ENCODE measurements around the gene PTPRD.

PTPRD gene

DNA sequence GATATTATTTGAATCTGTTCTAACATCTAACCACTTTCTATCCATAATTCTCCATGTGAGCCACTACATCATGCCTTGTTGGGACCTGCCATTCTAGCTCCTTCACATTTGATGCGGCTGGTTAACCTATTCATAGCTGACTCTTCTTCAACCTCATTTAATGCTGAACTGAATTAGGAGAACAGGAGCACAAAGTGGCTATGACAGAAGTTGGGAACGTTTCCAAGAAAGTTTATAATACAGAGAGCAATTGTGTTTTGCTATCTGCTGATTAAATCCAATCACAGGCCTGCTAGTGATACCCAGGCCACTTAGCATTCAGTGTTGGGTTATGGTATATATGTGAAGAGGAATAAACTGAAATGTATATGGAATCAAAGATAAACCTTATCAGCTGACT lies 440.3 kb downstream of the PTPRD start:
- no peak for DNase-seq (ENCODE audit: low read depth)

DNA sequence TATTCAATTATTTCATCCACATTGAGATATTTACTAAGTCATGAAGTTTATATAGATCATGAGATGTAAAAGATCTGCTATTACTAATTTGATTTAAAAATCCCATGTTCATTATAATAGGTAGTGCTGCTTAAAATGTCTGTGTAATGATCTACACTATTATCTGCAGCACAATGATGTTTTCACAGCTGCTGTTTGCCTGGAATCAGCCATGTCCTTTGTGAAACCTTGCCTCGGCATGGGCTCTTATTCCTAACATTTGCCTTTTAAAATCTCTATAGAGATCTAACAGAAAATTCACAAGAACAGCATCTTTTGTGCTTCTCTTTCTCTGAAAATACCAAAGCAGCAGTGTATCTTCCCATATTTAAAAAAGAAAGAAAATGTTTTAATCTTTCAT lies 444.6 kb downstream of the PTPRD start:
- DNase-seq (ENCODE audit: low read depth), result no peak

DNA sequence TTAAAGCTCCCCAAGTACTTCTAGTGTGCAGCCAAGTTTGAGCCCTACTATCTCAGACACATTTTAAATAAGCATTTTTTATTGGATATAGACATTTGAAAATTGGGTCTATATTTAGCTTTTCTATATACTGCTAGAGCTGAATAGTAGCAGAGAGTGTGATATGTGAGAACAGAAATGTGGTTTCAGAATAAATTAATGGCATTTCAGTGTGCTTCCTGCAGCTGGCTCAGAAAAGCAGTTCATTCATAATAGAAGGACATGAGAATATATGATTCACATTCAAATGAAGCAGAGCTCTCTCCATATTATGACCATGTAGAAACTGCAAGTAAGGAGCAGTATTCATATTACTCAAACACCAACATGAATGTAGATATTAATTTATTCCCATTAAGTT lies 464.0 kb downstream of the PTPRD start:
- DNase-seq (ENCODE audit: low read depth), result no peak

DNA sequence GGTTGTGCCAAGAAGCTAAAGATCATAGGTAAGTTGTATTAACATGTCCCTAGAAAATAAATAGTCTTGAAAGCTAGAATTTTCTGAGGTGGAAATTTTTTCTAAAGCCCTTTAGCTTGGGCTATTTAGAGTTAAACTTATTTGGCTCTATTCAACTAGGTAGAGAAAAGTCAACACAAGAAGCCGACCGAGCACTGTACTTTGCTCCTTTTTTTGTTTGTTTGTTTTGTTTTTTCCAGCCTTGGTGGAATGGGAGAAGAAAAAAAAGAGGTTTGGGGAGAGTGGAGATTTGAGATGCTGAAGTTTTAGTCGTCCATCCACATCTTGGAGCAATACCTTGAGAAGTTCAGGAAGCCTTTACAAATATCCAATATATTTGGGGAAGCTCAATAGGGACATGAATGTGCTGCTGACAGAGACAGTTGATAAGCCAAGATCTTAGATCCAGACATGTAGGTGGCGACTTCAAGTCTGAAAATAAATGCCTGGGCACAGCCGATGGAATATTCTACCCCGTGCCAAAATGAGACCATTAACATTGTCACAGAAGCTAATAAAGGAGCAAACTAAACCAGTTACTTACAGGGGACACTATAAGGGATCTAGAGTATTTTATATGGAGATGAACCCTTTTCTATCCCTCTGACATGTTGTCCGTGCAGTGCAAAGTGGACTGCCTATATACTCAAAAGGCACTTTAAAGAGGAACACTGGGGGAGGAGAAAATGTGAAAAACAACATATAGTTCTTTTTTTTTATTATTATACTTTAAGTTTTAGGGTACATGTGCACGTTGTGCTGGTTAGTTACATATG lies 466.1 kb downstream of the PTPRD start:
- DNase-seq (ENCODE audit: low read depth), result no peak

DNA sequence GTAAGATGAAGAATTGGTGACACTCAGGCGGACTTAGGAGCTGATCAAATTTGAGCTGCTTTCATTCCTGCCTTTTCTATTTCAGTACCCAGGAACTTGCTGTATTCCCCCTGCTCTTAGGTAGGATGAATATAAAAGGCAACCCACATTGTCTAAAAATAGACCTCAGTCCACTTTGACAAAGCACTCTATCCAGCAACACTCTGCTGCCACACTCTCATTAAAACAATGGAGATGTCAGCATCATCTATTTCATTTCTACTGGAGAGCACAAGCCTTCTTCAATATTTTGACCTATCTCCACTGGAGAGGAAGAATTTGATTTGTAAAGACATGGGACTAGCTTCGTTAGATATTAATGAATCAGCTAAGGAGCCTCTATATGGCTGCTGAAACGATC lies 468.4 kb downstream of the PTPRD start:
- no peak for DNase-seq (ENCODE audit: low read depth)

DNA sequence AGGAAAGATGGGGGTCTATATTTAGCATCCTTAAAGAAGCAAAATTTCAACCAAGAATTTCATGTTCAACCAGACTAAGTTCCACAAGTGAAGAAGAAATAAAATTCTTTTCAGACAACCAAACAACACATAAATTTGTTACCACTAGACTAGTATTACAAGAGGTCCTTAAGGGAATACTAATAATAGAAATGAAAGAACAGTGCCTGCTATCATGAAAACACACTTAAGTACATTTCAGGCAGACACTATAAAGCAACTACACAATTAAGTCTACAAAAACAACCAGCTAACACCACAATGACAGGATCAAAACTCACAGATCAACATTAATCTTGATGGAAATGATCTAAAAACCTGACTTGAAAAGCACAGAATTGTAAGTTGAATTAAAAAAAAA lies 477.2 kb downstream of the PTPRD start:
- DNase-seq (ENCODE audit: low read depth), result no peak

DNA sequence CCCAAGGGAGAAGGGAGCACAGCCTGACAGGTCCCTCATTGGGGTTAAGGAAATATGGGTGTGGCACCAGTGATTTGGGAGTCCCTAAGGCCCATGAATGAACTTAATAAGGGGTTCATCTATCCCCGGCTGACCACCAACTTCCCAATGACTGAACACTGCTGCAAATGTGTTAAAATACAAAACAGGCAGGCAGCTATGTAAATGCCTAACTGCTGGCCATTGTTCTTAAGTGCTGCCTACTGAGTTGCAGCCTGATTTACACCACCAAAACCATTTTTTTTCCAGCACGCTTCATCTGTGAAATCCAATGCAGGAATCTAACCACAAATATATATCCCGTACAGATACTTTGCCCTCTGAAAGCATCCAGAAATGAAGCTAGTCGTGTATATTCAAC lies 478.5 kb downstream of the PTPRD start:
- DNase-seq (ENCODE audit: low read depth), result no peak

DNA sequence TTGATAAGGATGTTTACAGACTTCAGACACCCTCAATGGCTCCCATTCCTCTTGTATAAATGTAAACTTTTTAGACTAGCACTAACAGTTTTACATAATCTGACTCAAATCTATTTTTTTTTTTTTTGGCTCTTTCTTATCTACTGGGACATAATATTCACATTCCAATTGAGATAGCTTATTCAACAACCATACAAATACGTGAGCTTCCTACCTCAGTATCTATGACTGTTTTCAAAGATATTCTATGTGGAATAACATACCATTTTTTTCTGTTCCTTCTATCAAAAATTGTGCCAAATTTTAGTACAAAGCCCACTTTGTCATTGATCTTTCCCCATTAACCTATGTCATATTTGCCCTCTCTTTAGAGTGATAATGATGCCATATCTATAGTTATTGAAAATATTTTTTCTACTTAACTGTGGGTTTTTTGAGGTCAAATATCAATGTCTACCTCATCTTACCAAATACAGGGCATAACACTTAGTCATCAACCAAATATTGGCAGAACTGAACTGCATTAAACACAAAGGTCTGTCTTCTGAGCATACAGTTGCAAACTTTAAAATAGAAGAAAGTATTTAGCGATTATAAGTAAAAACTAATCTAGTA lies 482.6 kb downstream of the PTPRD start:
- DNase-seq (ENCODE audit: low read depth), result no peak

DNA sequence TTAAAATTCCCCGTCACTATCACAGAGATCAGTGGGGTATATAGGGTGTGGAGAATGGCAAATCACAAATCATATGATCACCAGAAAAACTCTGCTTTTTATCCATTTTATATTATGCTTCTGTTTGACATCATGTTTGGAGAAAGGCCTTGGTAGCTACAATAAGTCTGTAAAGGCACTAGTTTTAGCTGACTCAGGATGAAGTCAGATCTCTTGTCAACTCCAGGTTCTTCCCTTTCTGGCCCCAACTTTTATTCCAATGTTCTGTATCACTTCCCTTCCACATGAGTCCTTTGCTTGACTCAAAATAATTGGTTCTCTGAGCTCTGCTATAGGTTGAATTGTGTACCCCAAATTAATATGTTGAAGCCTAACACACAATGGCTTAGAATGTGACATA lies 484.9 kb downstream of the PTPRD start:
- no peak for DNase-seq (ENCODE audit: low read depth)

DNA sequence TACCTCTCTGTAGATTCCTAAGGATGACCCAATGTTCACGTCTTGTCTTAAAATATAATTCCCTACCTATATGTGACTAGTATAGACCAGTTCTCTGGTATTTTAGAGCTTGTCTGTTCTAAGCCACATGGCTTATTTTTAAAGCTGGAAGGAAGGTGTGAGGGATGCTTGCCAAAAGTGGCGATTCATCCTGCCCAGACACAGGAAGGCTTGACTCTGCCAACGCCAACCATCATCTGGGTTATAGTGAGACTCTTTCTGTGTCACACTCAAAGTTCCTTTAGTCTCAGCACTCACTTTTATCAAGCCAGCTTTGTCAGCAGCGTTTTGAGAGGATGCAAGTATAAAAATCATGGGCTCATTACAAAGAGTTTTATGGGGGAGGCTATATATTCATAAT lies 500.0 kb downstream of the PTPRD start:
- no peak for DNase-seq (ENCODE audit: low read depth)

DNA sequence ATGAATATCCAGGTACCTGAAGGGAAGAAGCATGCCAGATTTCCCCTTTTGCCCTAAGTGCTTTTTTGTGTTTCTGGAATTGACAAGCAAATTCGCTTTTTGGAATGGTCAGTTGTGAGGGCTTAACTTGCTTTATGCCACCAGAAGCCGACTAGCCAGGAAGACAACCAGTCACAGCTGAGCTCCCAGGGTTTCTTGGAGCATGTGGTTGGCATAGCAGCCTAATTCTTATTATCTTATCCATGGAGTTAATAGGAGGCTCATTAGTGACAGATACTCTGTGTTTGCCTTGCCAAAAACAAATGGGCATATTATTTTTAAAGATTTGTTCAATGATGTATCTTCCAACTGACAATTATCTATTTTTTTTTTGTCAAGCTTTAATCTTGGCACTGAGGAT lies 500.7 kb downstream of the PTPRD start:
- DNase-seq (ENCODE audit: low read depth), result no peak

DNA sequence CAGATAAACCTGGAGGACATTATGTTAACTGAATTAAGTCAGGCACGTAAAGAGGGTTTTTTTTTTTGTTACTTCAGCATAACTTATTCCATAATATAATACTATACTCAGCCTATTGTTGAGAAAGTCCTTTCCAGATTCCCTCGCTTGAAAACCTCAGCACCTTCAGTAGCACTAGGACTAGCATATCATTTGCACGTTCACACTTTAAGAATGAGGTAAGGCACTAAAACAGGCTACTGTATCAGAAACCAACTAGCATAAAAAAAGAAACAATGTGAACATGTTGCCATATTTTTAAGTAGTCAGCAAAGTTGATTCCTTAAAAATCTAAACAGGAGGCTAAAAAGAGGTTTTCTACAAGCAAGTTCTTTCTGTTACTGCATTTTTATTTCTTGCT lies 504.0 kb downstream of the PTPRD start:
- no peak for DNase-seq (ENCODE audit: low read depth)

DNA sequence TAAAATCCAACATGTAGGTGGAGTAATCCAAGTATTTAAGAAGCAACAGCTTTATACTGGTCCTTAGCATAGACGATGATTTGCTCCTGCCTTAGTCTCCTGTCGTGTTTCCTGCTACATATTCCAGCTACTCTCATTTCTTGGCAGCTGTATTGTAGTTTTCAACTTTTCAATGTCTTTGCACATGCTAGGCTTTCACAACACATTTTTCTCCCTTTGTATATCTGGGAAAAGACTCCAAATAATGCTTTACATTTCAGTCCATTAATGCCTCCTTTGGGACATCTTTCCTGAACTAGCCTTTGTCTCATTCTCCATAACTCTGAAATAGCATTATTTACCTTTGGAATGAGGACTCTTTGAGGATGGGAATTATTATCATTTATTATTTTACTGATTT lies 508.0 kb downstream of the PTPRD start:
- no peak for DNase-seq (ENCODE audit: low read depth)

DNA sequence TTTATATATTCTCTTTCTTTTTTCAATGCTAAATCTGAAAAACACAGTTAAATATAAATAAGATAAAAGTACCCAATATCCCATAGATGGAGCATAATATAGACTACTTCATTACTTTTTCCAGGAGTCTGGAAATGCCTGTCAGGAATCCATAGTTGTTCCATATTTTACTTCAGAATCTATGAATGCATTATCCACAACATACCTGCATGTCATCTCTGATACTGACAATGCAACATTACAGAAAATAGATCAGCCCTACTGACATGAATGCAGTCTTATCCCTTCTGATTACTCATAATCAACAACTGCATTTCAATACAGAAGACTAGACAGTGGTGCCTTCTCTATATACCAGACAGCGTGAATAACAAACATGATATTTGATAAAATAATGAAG lies 517.6 kb downstream of the PTPRD start:
- DNase-seq (ENCODE audit: low read depth), result no peak

DNA sequence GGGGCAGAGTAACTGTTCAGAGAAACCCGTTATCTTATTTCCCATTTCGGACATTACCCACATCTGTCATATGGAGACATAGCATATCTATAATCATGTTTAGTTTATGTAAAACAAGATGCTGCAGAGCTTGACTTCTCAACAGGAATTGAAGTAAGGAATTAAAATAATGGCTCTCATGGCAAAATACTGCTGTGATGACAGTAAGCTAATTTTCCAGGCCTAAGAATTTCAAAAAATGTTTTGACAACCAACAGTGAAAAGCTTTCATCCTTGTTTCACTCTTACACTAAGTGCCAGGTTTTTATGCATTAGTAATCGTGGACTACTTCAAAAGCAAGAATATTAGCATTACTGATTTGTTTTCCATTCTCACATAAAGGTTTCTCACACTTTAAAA lies 518.2 kb downstream of the PTPRD start:
- DNase-seq (ENCODE audit: low read depth), result no peak

DNA sequence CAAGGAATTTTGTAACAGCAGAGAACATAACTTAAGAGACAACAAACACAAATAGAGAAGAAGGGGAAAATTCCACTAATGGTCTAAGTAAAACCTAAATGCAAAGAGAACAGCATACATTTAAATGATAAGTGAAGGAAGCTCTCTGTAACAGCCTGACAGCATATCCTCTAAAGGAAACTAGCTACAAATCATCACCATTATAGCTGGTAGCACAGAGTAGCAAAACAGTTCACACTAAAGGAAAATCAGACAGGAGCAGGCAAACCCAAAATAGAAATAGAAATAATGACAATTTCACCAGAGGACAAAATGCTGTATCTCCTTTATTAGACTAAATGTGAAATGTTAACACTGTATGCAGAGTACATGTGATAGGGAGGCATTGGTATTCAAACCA lies 532.8 kb downstream of the PTPRD start:
- no peak for DNase-seq (ENCODE audit: low read depth)

DNA sequence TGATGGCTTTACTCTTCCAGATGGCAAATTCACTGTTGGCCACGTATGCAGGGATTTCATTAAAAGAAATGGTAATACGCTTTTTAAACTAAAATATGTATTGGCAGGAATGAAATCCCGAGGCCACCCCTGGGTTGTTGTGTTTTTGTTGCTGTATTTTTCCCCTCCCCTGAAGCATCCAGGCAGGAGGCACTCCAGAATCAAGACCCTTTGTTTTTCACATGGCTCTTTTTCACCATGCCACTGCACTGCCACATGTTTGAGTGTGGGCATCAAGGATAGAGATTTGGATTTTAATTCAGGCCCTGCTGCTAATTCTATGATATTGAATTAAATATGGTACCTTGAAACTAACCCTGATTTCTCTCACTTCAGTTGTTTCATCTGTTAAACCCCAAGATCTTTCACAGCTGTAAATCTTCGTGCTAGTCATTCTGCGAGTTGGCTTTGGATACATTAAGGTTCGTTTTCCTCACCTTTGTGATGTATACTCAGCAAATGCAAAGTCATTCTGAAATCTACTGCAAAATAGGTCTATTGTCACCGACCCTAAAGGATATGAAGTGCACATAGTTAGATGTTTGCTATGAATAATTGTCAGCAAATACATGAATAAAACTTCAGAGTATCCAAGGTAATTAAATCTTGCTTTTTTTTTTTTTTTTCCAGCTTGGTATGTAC lies 533.4 kb downstream of the PTPRD start:
- no peak for DNase-seq (ENCODE audit: low read depth)

DNA sequence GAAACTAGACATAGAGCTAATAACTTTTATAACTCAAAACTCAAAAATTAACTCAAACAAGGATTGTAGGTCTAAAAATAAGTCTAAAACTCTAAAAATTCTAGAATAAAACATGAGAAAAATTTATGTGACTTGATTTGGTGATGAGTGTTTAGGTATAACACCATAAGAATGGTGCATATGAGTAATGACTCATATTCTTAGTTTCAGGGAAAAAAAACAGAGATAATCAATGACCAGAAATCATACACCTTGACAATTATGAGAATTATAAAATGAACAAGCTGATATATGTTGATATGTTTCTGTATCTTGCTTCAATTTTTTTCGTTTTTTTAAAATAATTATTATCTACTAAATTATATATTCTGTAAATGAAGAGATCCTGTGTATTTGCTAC lies 541.2 kb downstream of the PTPRD start:
- no peak for DNase-seq (ENCODE audit: low read depth)

DNA sequence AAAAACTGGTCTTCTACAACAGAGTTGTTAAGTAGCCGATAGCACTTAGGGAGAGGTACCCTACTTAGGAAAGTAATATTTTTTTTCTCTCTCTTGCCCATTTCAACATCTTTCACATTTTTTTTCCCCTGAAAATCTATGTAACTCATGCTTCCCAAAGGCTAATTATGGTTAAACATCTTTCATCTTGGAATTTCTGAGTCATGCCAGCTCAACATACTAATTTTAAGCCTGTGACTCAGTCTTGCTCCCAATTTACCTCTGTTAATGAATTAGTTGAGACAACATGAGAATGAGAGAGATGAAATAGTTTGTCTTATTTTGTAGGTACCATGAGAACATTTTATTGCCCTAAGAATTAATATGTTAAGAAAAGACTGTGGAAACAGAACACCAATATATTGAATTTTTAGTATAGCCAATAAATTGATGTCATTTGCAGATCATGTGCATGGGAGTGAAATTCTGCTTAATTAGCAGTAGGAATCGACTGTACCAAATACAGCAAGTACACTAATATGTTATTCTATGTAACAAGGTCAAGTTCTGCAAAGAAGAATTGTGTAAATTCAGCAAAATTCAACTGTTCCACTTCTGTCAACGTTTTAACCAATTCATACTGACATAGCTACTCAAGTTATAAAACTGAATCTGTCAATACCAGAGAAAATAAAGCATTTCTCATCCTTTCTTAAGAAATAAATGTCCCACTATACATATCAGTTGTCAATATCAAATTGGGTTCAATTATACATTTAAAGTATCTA lies 550.0 kb downstream of the PTPRD start:
- no peak for DNase-seq (ENCODE audit: low read depth)

DNA sequence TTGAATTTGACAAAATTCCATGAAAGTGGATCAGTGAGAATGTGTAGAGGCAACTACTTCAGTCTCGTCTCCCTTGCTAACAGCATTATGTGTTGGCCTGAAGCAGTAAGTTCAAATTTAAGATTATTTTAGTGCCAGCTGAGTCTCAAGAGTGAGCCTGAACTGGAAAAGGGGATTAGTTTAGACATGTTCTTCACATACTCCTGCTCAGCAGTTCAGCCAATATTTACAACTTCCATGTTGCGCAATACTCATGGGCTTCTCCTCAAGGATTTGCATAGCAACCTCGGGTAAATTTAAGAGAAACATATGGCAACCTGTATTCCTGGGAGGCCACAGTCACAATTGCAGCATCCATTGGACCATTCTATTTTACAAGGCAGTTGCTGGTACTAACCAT lies 553.8 kb downstream of the PTPRD start:
- no peak for DNase-seq (ENCODE audit: low read depth)

DNA sequence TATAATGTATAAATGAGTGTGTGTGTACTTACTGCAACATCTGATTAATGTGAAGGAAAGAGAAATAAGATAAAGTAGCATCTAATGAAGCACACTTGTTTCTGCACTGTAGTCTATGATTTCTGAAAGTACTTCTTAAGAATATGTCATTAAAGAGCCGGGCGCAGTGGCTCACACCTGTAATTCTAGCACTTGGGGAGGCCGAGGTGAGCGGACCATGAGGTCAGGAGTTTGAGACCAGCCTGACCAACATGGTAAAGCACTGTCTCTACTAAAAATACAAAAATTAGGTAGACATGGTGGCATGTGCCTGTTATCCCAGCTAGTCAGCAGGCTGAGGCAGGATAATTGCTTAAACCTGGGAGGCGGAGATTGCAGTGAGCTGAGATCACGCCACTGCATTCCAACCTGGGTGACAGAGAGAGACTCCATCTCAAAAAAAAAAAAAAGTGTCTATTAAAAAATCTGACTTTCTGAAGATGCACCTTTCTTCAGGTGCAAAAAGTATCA lies 556.9 kb downstream of the PTPRD start:
- DNase-seq (ENCODE audit: low read depth), result no peak

DNA sequence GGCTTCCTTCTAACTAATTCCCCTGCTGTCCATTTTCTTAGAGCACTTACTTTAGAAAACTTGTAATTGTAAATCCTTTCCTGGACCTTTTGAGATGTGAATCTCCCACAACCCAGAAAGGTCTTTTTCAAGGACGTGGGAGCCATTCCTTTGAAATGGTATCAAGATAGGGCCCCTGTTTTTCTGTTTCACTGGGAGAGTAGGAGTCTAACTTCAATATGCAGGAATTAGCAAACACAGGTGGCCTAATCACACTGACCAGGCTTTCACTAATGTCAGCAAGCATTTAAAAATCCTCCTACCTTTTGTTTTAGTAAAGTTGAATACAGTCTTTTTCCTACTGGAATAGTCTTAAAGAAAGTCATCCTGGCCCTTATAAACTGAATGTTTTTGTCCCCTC lies 558.3 kb downstream of the PTPRD start:
- DNase-seq (ENCODE audit: low read depth), result no peak

DNA sequence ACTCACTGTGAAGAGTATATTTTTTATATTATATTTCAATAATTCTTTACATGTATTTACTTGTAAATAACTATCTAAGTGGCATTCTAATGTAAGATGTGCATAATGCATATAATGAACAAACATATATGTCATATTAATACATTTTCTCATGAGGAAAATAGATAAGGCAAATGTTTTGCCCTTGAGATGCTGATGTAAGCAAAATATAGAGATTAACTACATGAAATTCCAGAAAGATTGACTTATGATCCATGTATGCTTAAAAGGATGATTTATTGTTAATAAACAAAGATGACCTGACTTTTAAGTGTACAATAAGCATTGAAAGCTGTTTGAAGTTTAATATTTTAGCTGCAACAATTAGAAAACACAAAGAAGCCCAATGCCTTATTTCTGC lies 559.9 kb downstream of the PTPRD start:
- no peak for DNase-seq (ENCODE audit: low read depth)

All from EH (cell line).